Omental fat pad (tissue), 4 donors: ENCODE data around the gene FBXO27. TPM values are rescaled to one million over a fixed set of nuclear protein-coding genes. Genes with fewer than 3 reads are reported as not detected.
A peak's percentile ranks its signal among the peaks of the same experiment; 100 is the strongest.

Source experiments
- ATAC-seq: fragments of 150-250 bp; one replicate; pipeline ENCODE4 v1.9.1; 2016; ENCODE audit warnings: mild to moderate bottlenecking, moderate library complexity; ENCODE audit not compliant: low FRiP score
- DNase-seq: peaks from one replicate; pipeline ENCODE4 v3.0.0-alpha.2; 2019; ENCODE audit warnings: low spot score
- CTCF ChIP-seq, 3 donors: fragments of 450-650 bp; IDR thresholded peaks; one replicate each; pipeline ENCODE4 v1.5.1; 2016 to 2017; ENCODE audit warnings: antibody characterized with exemption in 3 of 3, mild to moderate bottlenecking in 3 of 3, moderate library complexity in 2 of 3
- total RNA-seq, 4 donors: library from RNA; depleted of rRNA; stranded (reverse); fragments of >200 nt; gene quantifications; one replicate each; pipeline ENCODE4 v1.1.0, GENCODE V29; 2016

FBXO27 gene
- total RNA-seq, 4 donors from 2014 or later = 3.2 to 14.6 (median 7.6) TPM

GRCh38 chr19:39054091-39054470 is 21.7 kb upstream of the FBXO27 start:
- ATAC-seq = no peak
- TF ChIP-seq CTCF (IDR thresholded peaks at IDR 0.05) = no peak
- no peak for DNase-seq

GRCh38 chr19:39053276-39054090 is 21.1 kb upstream of the FBXO27 start:
- DNase-seq (no peak), ATAC-seq (no peak)
- TF ChIP-seq CTCF (IDR thresholded peaks at IDR 0.05) = no peak

GRCh38 chr19:39052846-39053245 is 20.5 kb upstream of the FBXO27 start:
- TF ChIP-seq CTCF (IDR thresholded peaks at IDR 0.05) = no peak
- DNase-seq = no peak
- no peak for ATAC-seq

GRCh38 chr19:39052243-39052746 is 19.9 kb upstream of the FBXO27 start:
- TF ChIP-seq CTCF (IDR thresholded peaks at IDR 0.05) = peak in 1 of 3 donors; percentile 10
- DNase-seq = peak; percentile 32
- ATAC-seq = no peak

GRCh38 chr19:39047073-39047472 is 14.7 kb upstream of the FBXO27 start:
- TF ChIP-seq CTCF (IDR thresholded peaks at IDR 0.05) = no peak
- ATAC-seq (no peak), DNase-seq (no peak)

GRCh38 chr19:39046037-39046821 is 13.9 kb upstream of the FBXO27 start:
- ATAC-seq (no peak), DNase-seq (no peak)
- TF ChIP-seq CTCF (IDR thresholded peaks at IDR 0.05) = no peak
